Activated gamma-delta T cell treated with Interleukin-2 at 50 U/mL for 16 hours (primary cell): ENCODE measurements around the gene BAIAP2L1.

Experiments used
- DNase-seq: peaks from one replicate; pipeline ENCODE4 v3.0.0-alpha.2; 2020

The BAIAP2L1 gene

GRCh38 chr7:98257701-98258100 lies 143.2 kb downstream of the BAIAP2L1 start:
- no peak for DNase-seq

GRCh38 chr7:98256431-98256830 lies 144.5 kb downstream of the BAIAP2L1 start:
- no peak for DNase-seq

DNA sequence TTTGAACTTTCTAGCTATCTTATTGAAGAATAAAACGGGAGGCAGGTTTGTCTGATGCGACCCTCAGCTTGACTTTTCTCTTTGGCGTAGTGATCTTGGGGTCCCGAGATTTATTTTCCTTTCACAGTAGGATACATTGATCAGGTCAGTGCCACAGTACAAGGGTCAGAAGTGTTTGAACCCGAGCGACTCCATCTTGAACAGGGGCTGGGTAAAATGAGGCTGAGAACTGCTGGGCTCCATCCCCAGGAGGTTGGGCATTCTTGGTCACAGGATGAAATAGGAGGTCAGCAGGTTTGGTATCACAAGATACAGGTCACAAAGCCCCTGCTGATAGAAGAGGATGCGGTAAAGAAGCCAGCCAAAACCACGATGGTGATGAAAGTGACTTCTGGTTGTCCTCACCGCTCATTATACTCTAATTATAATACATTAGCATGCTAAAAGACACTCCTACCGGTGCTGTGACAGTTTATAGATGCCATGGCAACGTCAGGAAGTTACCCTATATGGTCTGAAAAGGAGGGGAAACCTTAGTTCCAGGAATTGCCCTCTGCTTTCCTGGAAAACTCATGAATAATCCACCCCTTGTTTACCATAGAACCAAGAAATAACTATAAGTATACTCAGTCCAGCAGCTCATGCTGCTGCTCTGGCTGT lies 145.8 kb downstream of the BAIAP2L1 start:
- no peak for DNase-seq

GRCh38 chr7:98254516-98254915 lies 146.4 kb downstream of the BAIAP2L1 start:
- DNase-seq: no peak

DNA sequence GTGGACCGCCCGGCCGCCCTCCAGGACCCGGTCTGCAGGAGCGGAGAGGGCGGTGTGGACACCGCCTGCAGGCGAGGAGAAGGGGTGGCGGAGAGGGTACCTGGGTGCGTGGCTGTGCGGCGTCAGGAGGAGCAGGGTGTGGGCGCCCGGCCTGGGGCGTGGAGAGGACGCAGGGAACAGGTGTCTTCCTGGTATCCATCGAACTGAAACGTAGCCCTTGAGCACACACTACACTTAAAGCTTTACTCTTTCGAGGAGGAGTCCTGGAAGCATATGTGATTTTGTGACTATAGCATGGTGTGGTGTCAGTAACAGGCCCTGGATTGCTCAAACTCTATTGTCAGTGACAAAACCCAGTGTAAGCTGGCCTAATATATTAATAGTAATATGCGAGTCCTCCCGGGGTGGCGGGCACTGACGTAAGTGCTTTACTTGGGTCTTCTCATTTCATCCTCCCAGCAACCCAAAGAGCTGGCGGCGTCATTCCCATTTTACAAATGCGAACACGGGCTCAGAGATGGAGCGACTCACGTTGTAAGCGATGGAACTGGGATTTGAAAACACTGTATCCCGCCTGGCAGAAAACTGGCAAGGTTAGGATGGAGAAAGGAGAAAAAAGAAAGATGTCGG lies 148.3 kb downstream of the BAIAP2L1 start:
- DNase-seq: no peak

DNA sequence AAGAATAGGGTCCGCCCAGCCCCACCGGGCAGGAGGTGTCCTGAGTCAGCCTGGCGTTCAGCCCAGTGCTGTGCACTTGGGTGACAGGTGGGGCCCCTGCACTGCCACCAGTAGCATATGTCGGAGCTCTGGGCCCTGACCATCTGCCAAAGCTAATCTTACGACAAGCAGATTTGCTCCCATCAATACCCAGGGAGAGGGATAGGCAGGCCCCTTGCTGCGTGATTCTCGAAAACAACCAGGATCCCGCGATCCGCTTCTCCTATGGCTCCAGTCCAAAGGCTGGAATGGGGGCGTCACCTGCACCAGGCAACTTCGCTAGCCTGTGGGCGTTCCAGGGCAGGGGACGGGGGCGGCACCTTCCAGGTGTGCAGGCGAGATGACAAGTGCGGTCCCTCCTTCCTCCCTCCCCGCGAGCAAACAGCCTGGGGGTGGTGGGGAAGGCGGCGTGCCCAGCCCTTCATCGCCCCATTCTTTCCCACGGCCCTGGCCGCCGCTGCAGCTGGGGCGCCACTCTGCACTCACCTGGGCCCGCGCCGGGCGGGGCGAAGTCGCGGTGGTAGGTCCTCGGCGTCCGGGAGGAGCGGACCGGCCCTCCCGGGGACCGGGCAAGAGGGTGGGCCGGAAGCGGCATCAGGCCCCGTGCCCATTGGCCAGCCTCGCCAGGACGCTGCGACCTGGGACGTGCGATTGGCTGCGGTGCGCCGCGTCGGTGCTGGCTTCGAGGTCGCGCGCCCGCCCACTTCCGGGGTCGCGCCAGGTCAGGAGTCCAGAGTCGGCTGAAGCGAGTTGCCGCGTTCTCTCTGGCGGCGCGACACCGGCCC lies 149.1 kb downstream of the BAIAP2L1 start, which contains the start of gene TECPR1:
Gene TECPR1, minus strand, starts transcription at position 632 of the 824 bp plus-strand sequence. CDS start 6,086 bp downstream, outside the sequence.
- DNase-seq: peak; percentile 82

GRCh38 chr7:98251231-98251600 lies 149.7 kb downstream of the BAIAP2L1 start:
- peak; percentile 39 for DNase-seq

DNA sequence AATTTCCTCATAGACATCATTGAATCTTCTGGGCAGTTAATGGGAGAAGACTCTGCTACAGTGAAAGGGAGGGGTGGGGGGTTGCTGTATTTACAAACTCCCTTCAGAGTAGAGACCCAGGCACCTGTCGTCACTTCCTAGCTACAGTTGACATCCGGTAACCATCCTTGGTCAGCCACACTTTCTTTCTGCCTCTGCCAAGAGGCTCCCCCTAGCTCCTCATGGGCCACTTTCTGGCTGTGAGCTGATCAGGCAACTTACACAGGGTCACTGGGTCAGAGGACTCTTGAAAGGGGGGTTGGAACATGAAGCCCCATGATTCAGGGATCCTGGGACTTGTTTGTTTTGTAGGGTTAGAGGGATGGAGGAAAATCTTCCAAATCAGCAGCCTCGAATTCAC lies 150.1 kb downstream of the BAIAP2L1 start:
- DNase-seq: peak; percentile 26

DNA sequence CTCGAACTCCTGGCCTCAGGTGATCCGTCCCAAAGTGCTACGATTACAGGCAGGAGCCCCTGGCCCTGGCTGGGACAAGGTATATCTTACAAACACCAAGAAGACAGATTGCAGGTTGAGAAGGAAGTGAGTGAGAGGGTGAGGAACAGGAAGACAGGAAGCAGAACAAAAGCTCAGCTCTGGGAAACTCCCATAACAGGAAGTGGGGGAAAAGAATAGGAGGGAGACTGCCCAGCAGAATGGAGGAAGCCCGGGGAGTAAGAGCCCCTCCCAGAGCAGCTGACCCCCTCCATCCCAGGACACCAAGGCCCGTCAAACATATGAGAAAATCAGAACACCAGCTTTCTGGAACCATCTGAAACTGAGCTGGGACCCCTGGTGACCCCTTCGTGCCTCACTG lies 151.8 kb downstream of the BAIAP2L1 start:
- no peak for DNase-seq

DNA sequence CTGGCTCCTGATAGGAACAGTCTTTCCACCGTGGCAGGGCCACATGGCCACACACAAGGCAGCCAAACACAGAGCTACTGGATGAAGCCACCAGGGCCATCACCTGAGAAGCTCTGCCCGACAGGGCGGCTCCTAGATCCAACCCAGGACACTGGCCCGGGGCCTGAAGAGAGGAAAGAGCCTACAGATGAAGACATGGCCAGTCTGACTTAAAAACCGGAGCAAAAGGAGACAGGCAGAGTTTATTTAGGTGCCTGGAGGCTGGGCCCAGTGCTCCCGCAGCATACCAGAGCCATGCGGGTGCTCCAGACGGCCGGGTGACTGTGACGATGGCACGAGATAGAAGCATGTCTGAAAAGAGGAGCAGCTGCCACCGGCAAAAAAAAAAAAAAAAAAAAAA lies 152.7 kb downstream of the BAIAP2L1 start:
- DNase-seq: no peak

DNA sequence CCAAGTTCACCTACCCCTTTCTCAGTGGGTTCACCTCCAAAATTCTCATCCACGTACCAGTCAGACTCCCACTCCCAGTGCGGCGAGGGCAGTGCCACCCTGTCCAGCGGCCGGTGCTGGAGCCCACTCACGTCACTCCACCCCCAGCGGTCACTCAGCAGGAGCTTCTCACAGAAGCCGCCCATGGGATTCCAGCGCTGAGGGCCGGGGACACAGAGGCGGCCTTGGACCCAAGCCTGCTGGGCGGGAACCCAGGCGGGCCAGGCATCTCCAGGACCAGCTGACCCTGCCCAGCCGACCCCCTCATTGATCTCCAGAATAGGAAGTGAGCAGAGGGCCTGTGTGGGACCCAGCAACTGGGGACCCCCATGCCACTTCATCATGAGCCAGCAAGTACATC lies 156.0 kb downstream of the BAIAP2L1 start:
- no peak for DNase-seq

GRCh38 chr7:98242934-98243333 lies 158.0 kb downstream of the BAIAP2L1 start:
- no peak for DNase-seq

DNA sequence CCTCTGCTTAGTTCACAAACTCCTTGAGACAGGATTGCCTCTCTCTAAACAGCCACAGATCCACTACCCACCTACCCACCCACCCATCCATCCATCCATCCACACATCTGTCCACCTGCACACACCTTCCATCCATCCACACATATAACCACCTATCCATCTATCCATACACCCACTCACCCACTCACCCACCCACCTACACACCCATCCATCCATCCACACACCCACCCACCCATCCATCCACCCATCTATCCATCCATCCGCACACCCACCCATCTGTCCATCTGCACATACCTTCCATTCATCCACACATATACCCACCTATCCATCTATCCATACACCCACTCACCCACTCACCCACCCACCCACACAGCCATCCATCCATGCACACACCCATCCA lies 158.5 kb downstream of the BAIAP2L1 start:
- no peak for DNase-seq

DNA sequence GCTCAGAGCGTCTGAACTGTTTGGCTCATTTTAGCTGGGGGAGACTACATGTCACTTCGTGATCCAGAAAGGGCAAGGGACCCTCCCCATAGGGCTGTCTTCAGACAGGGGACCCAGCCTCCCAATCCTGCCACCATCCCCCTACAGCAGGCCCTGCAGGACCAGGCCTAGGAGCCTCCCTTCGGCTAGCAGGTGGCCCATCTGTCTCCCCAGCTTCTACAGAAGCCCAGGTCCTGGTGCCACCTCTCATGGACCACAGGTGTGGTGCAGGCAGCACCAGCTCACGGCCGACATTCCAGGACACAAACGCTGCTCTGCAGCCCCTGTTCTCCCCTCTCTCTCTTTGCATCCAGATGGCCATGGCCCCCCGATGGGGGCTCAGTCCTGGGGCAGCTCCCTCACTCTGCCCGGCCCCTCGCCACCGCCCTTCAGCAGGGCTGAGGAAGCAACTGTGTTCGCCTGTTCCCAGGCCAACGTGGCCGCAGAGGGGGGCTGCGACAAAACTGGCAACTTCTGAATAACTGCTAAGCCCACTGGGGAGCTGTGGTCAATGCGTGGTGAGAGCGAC lies 159.1 kb downstream of the BAIAP2L1 start:
- DNase-seq: no peak
